GM19240 (cell line): ENCODE data around the gene TRIO.

Experiments
- DNase-seq: peaks from one replicate; pipeline ENCODE4 v3.0.0; 2011; ENCODE audit warnings: low spot score; ENCODE audit not compliant: insufficient read length

TRIO gene

DNA sequence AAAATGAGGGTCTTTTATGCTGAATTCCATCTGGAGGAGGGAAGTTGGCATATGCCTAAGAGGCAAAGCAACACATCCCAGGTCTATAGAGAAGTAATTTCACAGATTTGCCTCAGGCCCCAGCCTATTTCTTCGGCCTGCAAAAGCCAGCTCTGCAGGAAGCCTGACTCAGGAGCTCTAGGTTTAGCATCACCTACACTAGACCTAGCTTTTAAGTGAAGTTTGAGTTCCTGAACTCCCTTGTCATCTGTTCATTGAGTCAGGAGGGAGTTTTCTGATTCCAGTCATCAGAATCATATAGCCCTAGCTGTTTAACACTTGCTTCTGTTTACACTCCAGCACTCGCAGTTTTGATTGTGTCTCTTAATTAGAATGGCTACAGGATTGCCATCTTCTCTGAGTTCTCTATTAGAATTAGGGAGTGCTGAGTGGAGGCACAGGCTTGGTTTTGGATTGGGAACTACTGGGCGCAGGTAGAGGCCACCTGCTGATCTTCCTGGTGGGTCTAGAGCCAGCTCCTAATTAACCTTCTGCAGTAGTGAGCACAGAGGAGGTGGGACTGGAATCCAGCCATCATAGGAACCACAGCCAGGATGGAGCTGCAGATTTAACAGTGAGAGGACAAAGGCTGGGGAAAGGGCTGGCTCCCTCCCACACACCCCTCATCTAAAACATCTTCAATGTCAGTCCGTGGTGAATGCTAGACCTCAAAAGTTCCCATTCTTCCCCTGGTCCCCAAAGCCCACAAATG lies 179.5 kb downstream of the TRIO start:
- no peak for DNase-seq

DNA sequence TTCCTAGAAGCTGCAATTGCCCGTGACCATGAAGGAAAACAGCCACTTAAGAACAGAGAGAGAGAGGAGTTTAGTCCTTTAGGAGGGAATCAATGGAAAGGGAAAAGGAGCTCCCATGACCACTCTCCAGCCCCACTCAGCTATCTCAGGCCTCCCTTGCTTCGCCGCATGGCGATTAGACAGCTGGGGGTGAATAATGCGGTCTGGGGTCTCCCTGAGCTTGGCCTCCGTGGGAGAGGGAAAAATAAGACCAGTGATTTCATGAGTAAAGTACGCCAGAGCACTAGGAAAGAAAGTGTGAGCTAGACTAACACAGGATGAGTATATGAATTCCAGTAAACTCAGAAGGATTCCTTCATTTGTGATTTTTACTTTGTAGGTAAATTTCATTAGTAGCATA lies 180.3 kb downstream of the TRIO start:
- DNase-seq: no peak

DNA sequence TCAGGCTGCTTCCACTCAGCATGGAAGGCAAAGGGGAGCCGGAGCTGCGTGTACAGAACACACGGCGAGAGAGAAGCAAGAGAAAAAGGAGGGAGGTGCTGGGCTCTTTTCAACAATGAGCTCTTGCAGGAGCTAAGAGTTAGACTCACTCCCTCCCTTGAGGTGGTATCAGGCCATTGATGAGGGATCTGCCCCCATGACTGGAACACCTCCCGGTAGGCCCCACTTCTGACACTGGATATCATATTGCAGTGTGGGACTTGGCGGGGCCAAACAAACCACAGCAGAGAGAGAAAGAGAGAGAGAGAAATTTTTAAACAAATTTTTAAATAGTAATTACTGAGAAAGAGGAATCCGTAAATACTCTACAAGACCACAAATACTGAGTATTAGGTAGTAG lies 182.2 kb downstream of the TRIO start:
- DNase-seq: no peak

DNA sequence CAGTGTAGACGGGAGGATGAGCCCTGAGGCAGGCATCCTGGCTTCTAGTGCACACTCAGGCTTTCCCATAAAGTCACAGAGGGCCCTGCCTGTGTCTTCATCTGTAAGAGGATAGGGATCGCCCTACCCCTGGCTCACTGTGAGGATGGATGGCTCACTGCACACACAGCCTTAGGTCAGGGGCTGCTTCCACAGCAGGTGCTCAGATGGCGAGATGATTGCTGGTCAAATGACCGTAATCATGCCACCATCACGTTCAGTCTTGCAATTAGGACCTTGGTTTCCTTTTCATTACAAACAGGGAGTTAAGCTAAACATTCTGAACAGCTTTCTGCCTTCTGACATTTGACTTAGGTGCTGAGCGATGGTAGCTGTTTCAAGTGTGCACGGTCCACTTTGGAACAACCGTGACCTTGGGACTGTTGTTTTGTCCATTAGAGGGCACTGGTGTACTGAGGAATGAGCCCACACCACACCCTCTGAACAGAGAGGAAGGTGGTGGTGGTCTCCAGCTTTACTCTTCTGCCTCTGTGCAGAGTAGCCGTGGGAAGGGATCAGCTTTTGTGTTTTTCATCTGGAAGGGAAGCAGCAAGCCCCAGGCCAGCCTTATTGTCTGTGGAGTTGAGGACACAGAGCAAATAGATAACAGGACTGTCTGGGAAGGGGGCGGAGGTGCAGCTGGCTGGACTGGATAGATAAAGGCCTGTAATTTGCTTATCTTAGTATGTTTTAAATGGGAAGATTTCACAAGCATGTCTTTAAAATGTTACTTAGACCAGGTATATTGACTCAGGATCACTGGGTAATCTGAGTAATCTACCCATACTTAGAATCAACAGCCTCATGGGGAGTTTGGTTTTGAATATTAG lies 183.1 kb downstream of the TRIO start:
- DNase-seq: no peak

DNA sequence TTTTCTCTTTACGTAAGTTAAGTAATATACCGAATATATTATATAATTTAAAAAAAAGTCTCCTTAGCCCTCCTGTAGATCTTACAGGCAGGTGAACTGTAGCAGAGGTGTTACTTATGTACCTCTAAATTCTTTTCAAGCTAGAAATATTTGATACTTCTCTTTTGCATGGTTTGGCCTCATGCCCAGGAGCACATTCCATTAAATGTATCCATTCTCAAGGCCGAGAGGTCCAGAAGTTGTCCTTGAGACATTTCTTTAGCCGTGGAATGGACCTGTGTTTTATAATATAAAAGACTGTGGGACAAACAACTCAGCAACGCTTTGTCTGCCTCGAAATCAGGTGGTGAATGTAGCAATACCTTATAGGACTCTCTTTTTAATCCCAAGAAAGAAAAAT lies 184.5 kb downstream of the TRIO start:
- no peak for DNase-seq

DNA sequence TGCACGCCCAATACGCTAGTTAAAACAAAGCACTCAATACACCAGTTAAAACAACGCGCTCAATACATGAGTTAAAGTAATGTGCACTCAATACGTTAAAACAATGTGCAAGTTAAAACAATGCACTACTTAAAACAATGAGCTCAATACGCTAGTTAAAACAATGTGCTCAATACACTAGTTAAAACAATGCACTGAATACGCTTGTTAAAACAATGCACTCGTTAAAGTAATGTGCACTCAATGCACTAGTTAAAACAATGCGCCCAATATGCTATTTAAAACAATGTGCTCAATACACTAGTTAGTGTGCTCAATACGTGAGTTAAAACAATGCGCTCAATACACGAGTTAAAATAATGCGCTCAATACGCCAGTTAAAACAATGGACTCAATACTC lies 185.0 kb downstream of the TRIO start:
- no peak for DNase-seq

DNA sequence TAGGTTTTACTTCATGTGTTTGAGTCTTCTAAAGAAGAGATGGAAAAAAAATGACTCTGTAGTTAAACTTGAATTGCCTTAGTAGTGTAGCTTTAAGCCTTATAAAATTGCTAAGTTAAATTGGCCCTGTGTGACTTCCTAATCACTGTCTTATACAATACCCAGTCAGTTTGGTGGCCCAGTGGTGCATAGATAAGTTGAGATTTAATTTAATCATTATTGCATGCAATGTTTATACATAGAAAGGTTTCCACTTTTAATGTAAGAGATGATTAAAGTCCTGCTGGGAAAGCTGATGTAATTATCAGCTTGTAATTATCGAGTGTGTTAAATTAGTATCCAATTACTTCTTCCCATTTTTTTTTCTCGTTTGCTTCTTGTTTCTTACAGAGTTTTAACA lies 187.1 kb downstream of the TRIO start:
- no peak for DNase-seq

DNA sequence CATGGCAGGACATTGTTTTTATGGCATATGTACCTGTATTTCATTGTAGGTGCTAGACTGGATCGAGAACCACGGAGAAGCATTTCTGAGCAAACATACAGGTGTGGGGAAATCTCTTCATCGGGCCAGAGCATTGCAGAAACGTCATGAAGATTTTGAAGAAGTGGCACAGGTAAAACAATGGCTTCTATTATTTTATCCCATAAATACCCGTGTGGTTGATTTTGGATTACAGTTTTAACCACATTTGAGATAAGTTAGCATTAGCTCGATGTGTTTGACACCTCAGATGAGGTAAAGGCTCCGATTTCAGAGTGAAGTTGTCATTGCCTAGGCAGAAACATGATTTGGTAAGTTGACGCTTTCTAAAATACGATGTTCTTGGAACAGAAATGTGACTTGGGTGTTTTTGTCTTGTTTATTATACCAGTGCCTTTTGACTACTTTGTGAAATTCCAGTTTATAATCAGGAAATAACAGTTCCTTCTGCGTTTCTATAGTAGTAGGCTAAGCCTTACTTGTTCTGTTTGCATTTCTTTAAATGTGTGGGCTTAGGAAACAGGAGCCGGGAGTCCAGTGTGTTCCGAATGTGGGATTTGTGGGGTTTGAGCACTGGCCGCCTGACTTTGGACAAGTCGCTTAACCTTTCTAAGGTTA lies 187.7 kb downstream of the TRIO start:
- DNase-seq: no peak

DNA sequence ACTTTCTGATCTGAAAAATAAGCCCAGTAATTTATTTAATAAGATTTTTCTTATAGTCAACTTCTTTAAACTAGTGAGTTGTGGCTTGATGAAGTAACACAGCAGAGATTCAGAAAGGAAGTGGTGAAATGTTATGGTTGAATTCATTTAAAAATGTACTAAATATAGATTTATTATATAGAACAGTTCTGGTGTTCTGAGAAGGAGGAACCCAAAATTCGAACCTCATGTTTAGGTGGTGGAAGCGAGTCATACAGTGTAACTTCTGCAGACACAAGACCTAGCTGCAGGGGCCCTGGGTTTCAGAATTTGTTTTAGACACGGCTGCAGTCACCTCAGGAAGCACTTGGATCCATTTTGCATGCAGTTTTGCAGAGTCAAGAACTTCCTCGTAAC lies 188.2 kb downstream of the TRIO start:
- DNase-seq: no peak

DNA sequence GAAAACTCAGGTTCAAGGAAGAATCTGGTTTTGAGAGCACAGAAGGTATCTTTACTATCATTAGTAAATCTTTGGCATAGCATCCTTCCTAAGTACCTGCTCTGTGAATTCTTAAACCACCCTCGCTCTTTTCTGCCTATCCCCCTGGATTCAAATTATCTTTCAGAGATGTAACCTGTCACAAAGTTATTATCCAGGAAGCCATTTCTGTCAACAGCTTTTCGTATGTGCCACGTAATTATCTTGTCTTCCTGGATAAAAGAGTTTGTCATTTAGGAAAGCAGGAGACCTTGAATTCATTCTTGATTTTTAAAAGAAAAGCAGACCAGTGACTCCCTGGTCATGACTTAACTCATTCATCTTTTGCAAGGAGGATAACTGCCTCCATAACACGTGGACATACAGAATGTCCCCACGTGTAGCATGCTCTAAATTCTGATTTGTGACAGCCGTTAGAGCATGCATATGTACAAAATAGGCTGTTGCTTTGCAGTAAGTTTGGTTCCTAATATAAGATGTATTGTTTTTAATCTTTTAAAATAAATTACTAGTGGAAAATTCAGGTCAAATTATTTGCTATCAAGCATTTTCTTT lies 189.0 kb downstream of the TRIO start:
- DNase-seq: no peak

DNA sequence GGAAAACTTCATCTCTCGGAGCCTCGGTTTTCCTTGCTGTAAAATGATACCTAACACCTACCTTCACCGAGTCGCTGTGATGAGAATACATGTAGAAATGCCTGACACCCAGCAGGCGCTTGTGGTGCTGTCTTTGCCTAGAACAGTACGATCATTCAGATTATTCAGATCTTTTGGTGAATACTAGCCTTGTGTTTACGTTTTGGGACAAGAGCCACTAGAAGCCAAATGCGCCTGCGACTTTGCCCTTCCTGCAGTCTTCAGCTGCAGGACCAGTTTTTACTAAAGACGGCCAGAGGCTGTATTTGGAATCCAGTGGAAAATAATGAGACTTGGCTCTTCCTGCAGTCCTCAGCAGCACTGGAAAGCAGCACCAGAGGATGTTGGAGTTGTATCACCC lies 189.6 kb downstream of the TRIO start:
- DNase-seq: no peak

DNA sequence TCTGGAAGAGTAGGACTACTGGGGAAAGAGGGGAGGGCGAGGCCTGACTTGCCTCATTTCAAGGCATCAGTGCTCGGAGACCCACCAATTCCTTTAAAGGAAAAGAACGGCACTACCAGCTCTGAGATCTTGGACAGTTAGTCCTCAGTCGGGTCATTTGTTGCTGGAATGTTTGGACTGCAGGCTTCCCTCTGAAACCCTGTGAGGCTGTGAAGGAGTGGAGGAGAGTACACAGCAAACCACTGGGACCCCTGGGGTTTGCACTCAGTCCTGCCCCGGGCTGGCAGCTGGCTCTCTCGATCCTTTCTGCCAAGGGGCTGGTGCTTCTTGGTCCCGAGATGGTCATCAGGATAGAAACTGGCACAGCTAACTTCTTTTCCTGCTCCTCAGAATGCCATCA lies 194.5 kb downstream of the TRIO start:
- DNase-seq: no peak

DNA sequence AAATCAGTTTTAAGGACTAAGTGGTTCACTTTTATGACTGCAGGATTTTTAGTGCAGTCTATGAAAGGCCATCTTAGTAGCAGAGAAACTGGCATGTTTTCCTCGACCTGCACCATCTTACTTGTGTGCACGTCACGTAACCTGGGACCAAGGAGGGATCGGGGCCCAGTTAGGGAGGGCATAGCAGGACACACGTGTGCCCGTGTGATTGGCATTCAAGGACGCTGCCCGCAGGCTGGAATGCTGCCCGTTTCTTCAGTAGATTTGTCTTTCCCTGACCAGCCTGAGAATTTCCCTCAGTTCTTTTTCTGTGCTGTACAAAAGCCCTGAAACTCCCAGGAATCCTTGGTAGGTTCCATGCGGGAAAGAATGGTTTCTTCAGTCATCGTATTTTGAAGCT lies 196.3 kb downstream of the TRIO start:
- DNase-seq: no peak

DNA sequence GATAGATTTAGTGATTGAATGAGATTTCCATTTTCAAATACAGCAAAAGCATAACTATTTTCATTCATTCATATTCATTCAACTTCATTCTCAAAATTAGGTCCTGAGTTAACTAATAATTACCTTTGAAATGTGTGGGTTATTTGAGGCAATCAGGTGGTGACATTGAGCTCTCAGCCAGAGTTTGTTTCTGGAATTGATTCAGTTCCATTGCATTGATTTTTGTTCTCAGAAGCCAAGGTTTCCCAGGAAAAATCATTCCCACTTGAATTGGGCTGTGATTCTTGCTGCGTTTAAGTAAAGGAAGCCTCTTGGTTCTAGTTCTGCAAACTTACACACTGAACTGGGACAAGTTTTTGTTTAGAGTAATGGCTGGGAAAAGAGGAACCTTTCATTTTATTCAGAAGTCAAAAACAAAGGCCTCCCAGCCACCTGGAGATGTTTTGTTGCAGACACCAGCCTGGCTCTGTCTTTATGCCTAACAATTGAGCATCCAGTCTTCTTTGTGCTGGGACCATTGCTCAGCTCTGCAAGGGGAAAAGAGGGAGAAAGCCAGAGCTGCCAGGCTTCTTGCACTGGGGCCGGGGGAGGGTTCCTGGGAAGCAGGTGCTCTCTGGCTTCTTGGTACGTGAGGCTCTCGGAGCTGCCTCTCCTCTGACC lies 198.6 kb downstream of the TRIO start:
- DNase-seq: no peak

DNA sequence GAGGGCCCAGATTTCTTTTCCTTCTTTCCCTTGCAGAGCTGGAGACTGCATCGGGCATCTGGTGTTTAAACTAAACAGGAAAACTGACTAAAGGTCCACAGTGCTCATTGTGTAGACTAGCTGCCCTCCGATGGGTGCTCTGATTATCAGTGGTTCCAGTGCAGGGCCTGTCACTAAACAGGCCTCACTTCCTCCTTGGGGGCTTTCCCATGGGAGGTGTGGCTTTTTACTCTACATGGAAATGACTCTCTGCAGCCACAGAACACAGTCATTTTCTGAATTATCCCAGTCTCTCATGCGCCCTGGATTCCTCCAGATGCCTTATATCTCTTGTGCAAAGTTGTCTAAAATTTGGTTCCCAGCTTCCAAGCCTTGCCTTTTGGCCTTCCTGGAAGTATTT lies 199.2 kb downstream of the TRIO start:
- no peak for DNase-seq

DNA sequence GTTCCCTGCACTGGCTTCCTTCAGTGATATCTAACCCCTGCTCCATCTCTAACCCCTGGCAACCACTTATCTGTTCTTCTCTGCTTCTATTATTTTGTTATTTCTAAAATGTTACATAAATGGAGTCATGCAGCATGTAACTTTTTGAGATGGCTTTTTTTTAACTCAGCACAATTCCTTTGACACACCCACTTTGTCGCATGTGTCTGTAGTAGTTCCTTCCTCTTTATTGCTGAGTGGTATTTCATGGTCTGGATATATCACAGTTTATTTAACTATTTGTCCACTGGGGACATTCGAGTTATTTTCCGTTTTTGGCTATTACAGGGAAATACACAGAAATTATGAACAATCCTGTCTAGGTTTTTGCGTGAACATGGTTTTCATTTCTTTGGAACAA lies 200.2 kb downstream of the TRIO start:
- no peak for DNase-seq

DNA sequence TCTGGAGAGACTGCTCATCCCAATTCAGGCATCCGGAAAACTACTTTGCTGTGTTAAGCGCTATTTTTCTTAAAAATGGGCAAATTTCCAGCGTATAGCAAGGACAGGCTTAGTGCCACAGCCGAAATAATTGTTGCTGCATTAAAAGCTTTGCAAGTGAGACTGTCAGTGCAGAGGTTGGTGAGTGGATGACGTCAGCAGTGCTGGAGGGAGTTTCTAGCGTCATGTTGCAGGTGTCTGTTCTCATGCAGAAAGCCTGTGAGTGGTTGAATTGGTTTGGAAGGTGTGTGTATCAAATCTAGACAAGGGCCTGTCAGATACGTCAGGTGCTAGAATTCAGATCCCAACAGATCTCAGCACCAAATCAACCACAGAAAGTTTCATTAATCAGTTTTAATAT lies 204.4 kb downstream of the TRIO start:
- no peak for DNase-seq

DNA sequence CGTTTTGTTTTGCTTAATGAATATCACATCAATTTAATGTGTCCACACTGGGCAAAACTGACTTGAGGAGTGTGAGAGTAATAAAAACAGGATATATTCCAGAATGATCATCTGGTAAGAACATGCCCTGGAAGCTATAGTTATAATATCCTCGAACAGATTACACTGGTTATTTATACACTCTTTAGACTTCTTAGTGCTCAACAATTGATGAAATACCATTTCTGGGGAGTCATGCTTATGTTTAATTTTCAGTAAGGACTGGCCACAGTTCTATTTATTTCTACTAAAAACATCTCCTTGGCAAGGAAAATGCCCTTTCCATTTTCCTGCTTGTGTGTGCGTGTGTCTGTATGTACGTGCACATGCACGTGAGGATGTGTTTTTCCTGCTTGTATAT lies 205.0 kb downstream of the TRIO start:
- no peak for DNase-seq

DNA sequence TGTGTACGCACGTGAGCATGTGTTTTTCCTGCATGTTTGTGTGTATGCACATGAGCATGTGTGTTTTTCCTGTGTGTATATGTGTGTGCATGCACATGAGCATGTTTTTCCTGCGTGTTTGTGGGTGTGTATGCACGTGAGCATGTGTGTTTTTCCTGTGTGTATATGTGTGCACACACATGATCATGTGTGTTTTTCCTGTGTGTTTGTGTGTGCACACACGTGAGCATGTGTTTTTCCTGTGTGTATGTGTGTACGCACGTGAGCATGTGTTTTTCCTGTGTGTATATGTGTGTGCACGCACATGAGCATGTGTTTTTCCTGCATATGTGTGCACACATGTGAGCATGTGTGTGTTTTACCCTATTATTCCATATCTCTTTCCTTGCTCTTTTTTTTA lies 205.9 kb downstream of the TRIO start:
- DNase-seq: no peak

DNA sequence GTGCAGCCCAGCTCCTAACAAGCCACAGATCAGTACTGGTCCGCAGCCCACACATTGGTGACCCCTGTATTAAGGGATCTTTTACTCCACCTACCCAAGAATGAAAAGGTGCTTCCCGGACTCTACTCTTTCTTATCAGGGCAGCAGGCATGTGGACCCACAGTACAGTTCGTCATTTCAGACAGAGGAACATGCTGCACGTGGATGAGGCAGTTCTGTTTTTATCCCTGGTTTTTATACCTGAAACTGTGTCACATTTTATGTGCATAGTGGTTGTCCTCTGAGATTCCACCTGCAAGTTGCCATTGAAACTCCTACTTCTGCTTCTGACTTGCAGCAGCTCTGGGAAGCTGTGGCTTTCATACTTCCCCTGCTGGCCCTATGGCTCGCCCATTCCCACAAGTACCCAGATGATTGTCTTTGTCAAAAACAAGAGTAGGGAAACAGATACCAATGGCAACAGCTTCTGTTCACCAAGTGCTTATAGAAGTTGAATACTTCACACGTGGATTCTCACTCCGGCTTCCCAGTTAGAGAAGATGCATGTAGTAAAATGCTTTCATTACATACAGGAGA lies 208.0 kb downstream of the TRIO start:
- DNase-seq: no peak
